Femur (tissue), 1 donor: ENCODE measurements around the gene BEND7.
"Not testable (repeated sequence)": the region's sequence is repeated elsewhere in the genome, so short reads cannot be mapped to it uniquely, and the experiment has no call there.

Experiments
- DNase-seq: peaks from one replicate; pipeline ENCODE4 v3.0.0-alpha.2; 2017

The BEND7 gene

GRCh38 chr10:13473986-13474385 lies 54.8 kb downstream of the BEND7 start:
- DNase-seq = no peak

- no peak for DNase-seq
These were observed 56.5 kb downstream of the BEND7 start for GRCh38 chr10:13472359-13472758.

GRCh38 chr10:13470270-13470669 lies 58.5 kb downstream of the BEND7 start:
- DNase-seq = no peak

- DNase-seq = no peak
These were observed 66.3 kb downstream of the BEND7 start for GRCh38 chr10:13462551-13462950.

- DNase-seq = no peak
These were observed 70.2 kb downstream of the BEND7 start for GRCh38 chr10:13458687-13459012.

- no peak for DNase-seq
These were observed 70.7 kb downstream of the BEND7 start for GRCh38 chr10:13457958-13458686.

GRCh38 chr10:13453896-13454295 lies 74.9 kb downstream of the BEND7 start:
- no peak for DNase-seq

GRCh38 chr10:13450069-13450468 lies 78.7 kb downstream of the BEND7 start:
- no peak for DNase-seq

GRCh38 chr10:13449296-13449695 lies 79.5 kb downstream of the BEND7 start:
- DNase-seq = no peak

GRCh38 chr10:13448216-13448615 lies 80.6 kb downstream of the BEND7 start:
- no peak for DNase-seq

GRCh38 chr10:13445656-13446400 lies 83.0 kb downstream of the BEND7 start:
- no peak for DNase-seq

GRCh38 chr10:13441476-13441875 lies 87.3 kb downstream of the BEND7 start:
- DNase-seq = no peak

- peak; percentile 55 for DNase-seq
These were observed 88.4 kb downstream of the BEND7 start for GRCh38 chr10:13440185-13441061.

- DNase-seq = peak; percentile 26
These were observed 89.3 kb downstream of the BEND7 start for GRCh38 chr10:13439313-13440184.

GRCh38 chr10:13437026-13437555 lies 91.7 kb downstream of the BEND7 start:
- no peak for DNase-seq

GRCh38 chr10:13427943-13428342 lies 100.9 kb downstream of the BEND7 start:
- DNase-seq = not testable (repeated sequence)

GRCh38 chr10:13425397-13425796 lies 103.4 kb downstream of the BEND7 start:
- no peak for DNase-seq

GRCh38 chr10:13422800-13423199 lies 106.0 kb downstream of the BEND7 start:
- DNase-seq = no peak

- DNase-seq = no peak
These were observed 107.4 kb downstream of the BEND7 start for GRCh38 chr10:13421382-13421917.

- no peak for DNase-seq
These were observed 108.1 kb downstream of the BEND7 start for GRCh38 chr10:13420532-13421307.
